Measurements from ENCODE around the gene FAM181B. TPM values are rescaled to one million over a fixed set of nuclear protein-coding genes. Genes with fewer than 3 reads are reported as not detected.

The FAM181B gene
- total and polyA plus RNA-seq, 2 of the 13 experiments (the other 11 are each of a cell fraction or from before 2014, with no cell fraction given), result not detected

GRCh38 chr11:82757660-82758357 lies 24.1 kb upstream of the FAM181B start:
- peaks cover 0 to 2% of the 10 kb centered on the region in 2 experiments; a peak in 2 of 5 replicates for H3K27me3 ChIP-seq (ENCODE audit: control insufficient read depth in 1 of 2, insufficient read depth in 2 of 2, low read length in 2 of 2)
- H4K20me1 ChIP-seq (ENCODE audit: insufficient read depth, low read length), result no peaks in the 10 kb centered on the region
- ATAC-seq (no peak), DNase-seq (ENCODE audit: low spot score) (no peak), FAIRE-seq (no peak)
- ChIA-PET CTCF (ENCODE audit: low intra/inter-chr PET ratio, low total read pairs) (no interaction called here), POLR2A (no interaction called here)
- intact Hi-C loops (cut with micrococcal nuclease; ENCODE audit: unreplicated experiment), result no loop called here
- H3K9ac ChIP-seq (ENCODE audit: insufficient read depth, low read depth, low read length), result no peak overlapping the region
- H3K4me1 ChIP-seq (ENCODE audit: insufficient read depth, low read length), result no peaks in the 10 kb centered on the region
- TF ChIP-seq RFXANK (CRISPR knock-in tag; IDR thresholded peaks at IDR 0.05) (no peak), PAX8 (CRISPR knock-in tag; IDR thresholded peaks at IDR 0.05; ENCODE audit: borderline replicate concordance) (no peak), ZNF709 (CRISPR knock-in tag; IDR thresholded peaks at IDR 0.05) (no peak), MBD4 (IDR thresholded peaks at IDR 0.05; ENCODE audit: borderline replicate concordance, low read length) (no peak), NCOA2 (CRISPR knock-in tag; IDR thresholded peaks at IDR 0.05) (no peak), ZNF317 (CRISPR knock-in tag; IDR thresholded peaks at IDR 0.05) (no peak), SAP130 (CRISPR knock-in tag; IDR thresholded peaks at IDR 0.05; ENCODE audit: low read depth) (no peak), ZNF761 (CRISPR knock-in tag; conservative IDR thresholded peaks at IDR 0.05) (no peak), ATF4 (CRISPR knock-in tag; IDR thresholded peaks at IDR 0.05) (no peak), DMAP1 (CRISPR knock-in tag; IDR thresholded peaks at IDR 0.05) (no peak), MIER2 (CRISPR knock-in tag; IDR thresholded peaks at IDR 0.05) (no peak)
- TF ChIP-seq, protein P1, sequence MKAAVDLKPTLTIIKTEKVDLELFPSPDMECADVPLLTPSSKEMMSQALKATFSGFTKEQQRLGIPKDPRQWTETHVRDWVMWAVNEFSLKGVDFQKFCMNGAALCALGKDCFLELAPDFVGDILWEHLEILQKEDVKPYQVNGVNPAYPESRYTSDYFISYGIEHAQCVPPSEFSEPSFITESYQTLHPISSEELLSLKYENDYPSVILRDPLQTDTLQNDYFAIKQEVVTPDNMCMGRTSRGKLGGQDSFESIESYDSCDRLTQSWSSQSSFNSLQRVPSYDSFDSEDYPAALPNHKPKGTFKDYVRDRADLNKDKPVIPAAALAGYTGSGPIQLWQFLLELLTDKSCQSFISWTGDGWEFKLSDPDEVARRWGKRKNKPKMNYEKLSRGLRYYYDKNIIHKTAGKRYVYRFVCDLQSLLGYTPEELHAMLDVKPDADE (CRISPR knock-in tag; IDR thresholded peaks at IDR 0.05), result no peak
- TF ChIP-seq, protein P2, sequence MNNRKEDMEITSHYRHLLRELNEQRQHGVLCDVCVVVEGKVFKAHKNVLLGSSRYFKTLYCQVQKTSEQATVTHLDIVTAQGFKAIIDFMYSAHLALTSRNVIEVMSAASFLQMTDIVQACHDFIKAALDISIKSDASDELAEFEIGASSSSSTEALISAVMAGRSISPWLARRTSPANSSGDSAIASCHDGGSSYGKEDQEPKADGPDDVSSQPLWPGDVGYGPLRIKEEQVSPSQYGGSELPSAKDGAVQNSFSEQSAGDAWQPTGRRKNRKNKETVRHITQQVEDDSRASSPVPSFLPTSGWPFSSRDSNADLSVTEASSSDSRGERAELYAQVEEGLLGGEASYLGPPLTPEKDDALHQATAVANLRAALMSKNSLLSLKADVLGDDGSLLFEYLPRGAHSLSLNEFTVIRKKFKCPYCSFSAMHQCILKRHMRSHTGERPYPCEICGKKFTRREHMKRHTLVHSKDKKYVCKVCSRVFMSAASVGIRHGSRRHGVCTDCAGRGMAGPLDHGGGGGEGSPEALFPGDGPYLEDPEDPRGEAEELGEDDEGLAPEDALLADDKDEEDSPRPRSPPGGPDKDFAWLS (CRISPR knock-in tag; IDR thresholded peaks at IDR 0.05; ENCODE audit: borderline replicate concordance), result no peak
- H2AFZ ChIP-seq (ENCODE audit: low read length), result no peak overlapping the region
- no peak overlapping the region for H3K27ac ChIP-seq (ENCODE audit: extremely low read length, insufficient read depth, low read length)
- in situ Hi-C loops (cut with HindIII; ENCODE audit: extremely low pct_ligation_motif_present, low pct_unique_long_range_greater_than_20kb), result no loop called here
- no peak overlapping the region for H3K4me3 ChIP-seq (replicated peaks in 1 of 3; ENCODE audit: insufficient read depth in 1 of 3, low read depth in 2 of 3, low read length in 3 of 3)
- no peaks in the 10 kb centered on the region for H3K36me3 ChIP-seq (replicated peaks in 1 of 2; ENCODE audit: control insufficient read depth in 1 of 2, insufficient read depth in 2 of 2, low read length in 2 of 2)
- no peaks in the 10 kb centered on the region for H3K9me3 ChIP-seq (ENCODE audit: low read length)
- 3% methylated on average over 3 of the region's 3 CpGs for WGBS (ENCODE audit: low lambda C conversion rate)
- no TSS peak for BruUV-seq (replicated peaks)
- H3K4me2 ChIP-seq (ENCODE audit: low read depth, low read length), result no peak overlapping the region
- H3K79me2 ChIP-seq (ENCODE audit: insufficient read depth, low read length), result no peaks in the 10 kb centered on the region

Measured in HepG2 (cell line).